K562 (cell line): ENCODE data around the gene PEDS1. TPM values are rescaled to one million over a fixed set of nuclear protein-coding genes. Genes with fewer than 3 reads are reported as not detected.
A peak's percentile ranks its signal among the peaks of the same experiment; 100 is the strongest.

Source experiments
- CBFA2T2 ChIP-seq: fragments of 450-650 bp; conservative IDR thresholded peaks from 2 replicates; pipeline ENCODE4 v1.6.1; 2017; ENCODE audit warnings: mild to moderate bottlenecking
- EGR1 ChIP-seq: fragments of 450-650 bp; conservative IDR thresholded peaks from 2 replicates; pipeline ENCODE4 v1.6.1; 2017; ENCODE audit warnings: mild to moderate bottlenecking
- GTF2A2 ChIP-seq: IDR thresholded peaks from 2 replicates; pipeline ENCODE4 v1.6.1; 2016; ENCODE audit warnings: mild to moderate bottlenecking, missing genetic modification characterization, missing compliant biosample characterization
- KLF1 ChIP-seq: fragments of 450-650 bp; IDR thresholded peaks from 2 replicates; pipeline ENCODE4 v1.6.1; 2016; ENCODE audit warnings: missing genetic modification characterization, missing compliant biosample characterization
- NFE2L1 ChIP-seq: fragments of 450-650 bp; IDR thresholded peaks from 2 replicates; pipeline ENCODE4 v1.6.1; 2016; ENCODE audit warnings: missing genetic modification characterization, low read depth, mild to moderate bottlenecking, missing compliant biosample characterization, moderate library complexity, borderline replicate concordance
- SMAD3 ChIP-seq: fragments of 450-650 bp; formaldehyde crosslinking; conservative IDR thresholded peaks from 2 replicates; pipeline ENCODE4 v1.4.0; 2020; ENCODE audit warnings: mild to moderate bottlenecking
- SNRNP70 ChIP-seq: fragments of 200-400 bp; formaldehyde crosslinking; optimal IDR thresholded peaks from 2 replicates; pipeline ENCODE3; 2017; ENCODE audit warnings: low read depth, low read length
- TAL1 ChIP-seq: fragments of 450-650 bp; IDR thresholded peaks from 2 replicates; pipeline ENCODE4 v1.6.1; 2016; ENCODE audit warnings: mild to moderate bottlenecking
- TEAD1 ChIP-seq, 2 experiments: fragments of 450-650 bp in 1 of 2; sonication (generic) in 1 of 2; formaldehyde crosslinking; IDR thresholded peaks; 2 replicates each; pipeline versions ENCODE4 v1.4.0 to v1.8.0; 2020 to 2022; ENCODE audit warnings: mild to moderate bottlenecking in 2 of 2, missing genetic modification reagents in 1 of 2
- TGIF2 ChIP-seq: sonication (generic); formaldehyde crosslinking; IDR thresholded peaks from 2 replicates; pipeline ENCODE4 v1.8.1; 2022; ENCODE audit warnings: mild to moderate bottlenecking, missing genetic modification reagents, moderate library complexity
- THRAP3 ChIP-seq: fragments of 450-650 bp; IDR thresholded peaks from 2 replicates; pipeline ENCODE4 v1.6.1; 2016; ENCODE audit warnings: mild to moderate bottlenecking, inconsistent platforms, borderline replicate concordance
- polyA plus RNA-seq, 8 experiments: library from polyadenylated mRNA; depleted of rRNA in 4 of 8; stranded (reverse) in 5 of 8; unstranded in 3 of 8; fragments of >200 nt; fragmentation: Nextera tagmentation in 2 of 8; fragmentation: Illumina TruSeq in 1 of 8; extraction: Ambion mirVana in 2 of 8; extraction: Trizol in 1 of 8; gene quantifications; 2 replicates each; pipeline versions ENCODE4 v1.2.1 to v1.2.3, GENCODE V29; 2011 to 2014; ENCODE audit warnings: inconsistent platforms in 1 of 8, missing spikeins in 1 of 8
- total RNA-seq, 7 experiments: library from RNA; depleted of rRNA in 6 of 7; stranded (reverse); fragments of >200 nt in 6 of 7; fragmentation: Illumina TruSeq in 2 of 7; extraction: Trizol in 2 of 7; gene quantifications; 2 replicates each; pipeline versions ENCODE4 v1.2.1 to v1.2.3, GENCODE V29; 2011 to 2021; ENCODE audit warnings: low replicate concordance in 1 of 7
- TF ChIP-seq, protein P1 (sequence below): sonication (generic); formaldehyde crosslinking; IDR thresholded peaks from 2 replicates; pipeline ENCODE4 v1.8.0; 2023; ENCODE audit warnings: mild to moderate bottlenecking, missing genetic modification reagents
- TF ChIP-seq, protein P2 (sequence below), 2 experiments: IDR thresholded peaks; 2 replicates each; pipeline ENCODE4 v1.6.1; 2011; ENCODE audit warnings: borderline replicate concordance in 1 of 2, control low read depth in 1 of 2, low read depth in 1 of 2, low read length in 1 of 2, mild to moderate bottlenecking in 1 of 2, mixed read lengths in 1 of 2, moderate library complexity in 1 of 2; ENCODE audit not compliant: insufficient read depth in 1 of 2, insufficient read length in 1 of 2, poor library complexity in 1 of 2, severe bottlenecking in 1 of 2; ENCODE audit errors: extremely low read depth in 1 of 2
- TF ChIP-seq, protein P3 (sequence below): sonication (generic); formaldehyde crosslinking; IDR thresholded peaks from 2 replicates; pipeline ENCODE4 v1.8.0; 2023; ENCODE audit warnings: mild to moderate bottlenecking, missing genetic modification reagents
- TF ChIP-seq, protein P4 (sequence below): fragments of 250-450 bp; sonication (Bioruptor Pico); IDR thresholded peaks from 2 replicates; pipeline ENCODE4 v1.8.0; 2021; ENCODE audit warnings: borderline replicate concordance, mild to moderate bottlenecking, moderate library complexity; ENCODE audit not compliant: poor library complexity, severe bottlenecking
- TF ChIP-seq, protein P5 (sequence below), 2 experiments: fragments of 450-650 bp; IDR thresholded peaks; 2 replicates each; pipeline ENCODE4 v1.6.1; 2016

PEDS1 gene
- total and polyA plus RNA-seq, 9 of the 15 experiments (the other 6 are each of a cell fraction or from before 2014, with no cell fraction given): 2.9 to 38.5 (median 24.2) TPM

DNA sequence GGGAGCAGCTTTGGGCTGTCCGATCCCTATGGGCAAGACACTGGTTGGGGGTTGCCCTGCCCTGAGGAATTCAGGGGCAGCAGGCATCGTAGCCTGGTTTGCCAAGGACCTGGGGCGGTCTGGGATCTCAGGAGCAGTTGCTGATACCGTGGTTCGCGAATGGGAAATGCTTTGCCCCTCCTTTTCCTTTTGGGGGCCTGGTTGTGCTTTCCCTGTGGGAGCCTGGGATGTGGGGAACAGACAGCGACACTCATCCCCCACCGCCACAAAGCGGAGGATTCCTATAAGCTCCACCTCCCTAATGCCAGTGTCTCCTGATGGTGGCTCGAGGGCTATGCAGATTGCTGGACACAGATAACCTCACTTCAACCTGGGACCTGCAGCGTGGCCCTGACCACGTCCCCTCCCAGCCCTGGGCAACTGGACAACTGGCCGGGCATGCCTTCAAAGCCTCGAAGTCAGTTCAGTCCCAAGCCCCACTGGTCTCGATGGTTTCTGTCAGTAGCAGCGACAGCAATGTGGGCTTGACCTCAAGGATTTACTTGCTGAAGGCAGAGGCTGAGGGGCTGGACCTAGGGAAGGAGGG, 40.4 kb upstream of the PEDS1 start (continued):
- TF ChIP-seq, protein P1, sequence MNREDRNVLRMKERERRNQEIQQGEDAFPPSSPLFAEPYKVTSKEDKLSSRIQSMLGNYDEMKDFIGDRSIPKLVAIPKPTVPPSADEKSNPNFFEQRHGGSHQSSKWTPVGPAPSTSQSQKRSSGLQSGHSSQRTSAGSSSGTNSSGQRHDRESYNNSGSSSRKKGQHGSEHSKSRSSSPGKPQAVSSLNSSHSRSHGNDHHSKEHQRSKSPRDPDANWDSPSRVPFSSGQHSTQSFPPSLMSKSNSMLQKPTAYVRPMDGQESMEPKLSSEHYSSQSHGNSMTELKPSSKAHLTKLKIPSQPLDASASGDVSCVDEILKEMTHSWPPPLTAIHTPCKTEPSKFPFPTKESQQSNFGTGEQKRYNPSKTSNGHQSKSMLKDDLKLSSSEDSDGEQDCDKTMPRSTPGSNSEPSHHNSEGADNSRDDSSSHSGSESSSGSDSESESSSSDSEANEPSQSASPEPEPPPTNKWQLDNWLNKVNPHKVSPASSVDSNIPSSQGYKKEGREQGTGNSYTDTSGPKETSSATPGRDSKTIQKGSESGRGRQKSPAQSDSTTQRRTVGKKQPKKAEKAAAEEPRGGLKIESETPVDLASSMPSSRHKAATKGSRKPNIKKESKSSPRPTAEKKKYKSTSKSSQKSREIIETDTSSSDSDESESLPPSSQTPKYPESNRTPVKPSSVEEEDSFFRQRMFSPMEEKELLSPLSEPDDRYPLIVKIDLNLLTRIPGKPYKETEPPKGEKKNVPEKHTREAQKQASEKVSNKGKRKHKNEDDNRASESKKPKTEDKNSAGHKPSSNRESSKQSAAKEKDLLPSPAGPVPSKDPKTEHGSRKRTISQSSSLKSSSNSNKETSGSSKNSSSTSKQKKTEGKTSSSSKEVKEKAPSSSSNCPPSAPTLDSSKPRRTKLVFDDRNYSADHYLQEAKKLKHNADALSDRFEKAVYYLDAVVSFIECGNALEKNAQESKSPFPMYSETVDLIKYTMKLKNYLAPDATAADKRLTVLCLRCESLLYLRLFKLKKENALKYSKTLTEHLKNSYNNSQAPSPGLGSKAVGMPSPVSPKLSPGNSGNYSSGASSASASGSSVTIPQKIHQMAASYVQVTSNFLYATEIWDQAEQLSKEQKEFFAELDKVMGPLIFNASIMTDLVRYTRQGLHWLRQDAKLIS (CRISPR knock-in tag): peak; percentile 73; the same call in 1 of the 2 replicates
- TF ChIP-seq CBFA2T2 (no peak), SMAD3 (no peak), SNRNP70 (no peak), EGR1 (no peak), NFE2L1 (tag) (no peak), KLF1 (tag) (peak; percentile 35; the same call in 1 of the 2 replicates), TEAD1 (CRISPR knock-in tag; IDR thresholded peaks at IDR 0.05) (no peak; a peak in 1 of 4 replicates), TAL1 (no peak), THRAP3 (no peak), TGIF2 (0 out of 2 replicates have a peak, but pooled peaks have one; percentile 28), GTF2A2 (tag) (no peak)
- TF ChIP-seq, protein P2, sequence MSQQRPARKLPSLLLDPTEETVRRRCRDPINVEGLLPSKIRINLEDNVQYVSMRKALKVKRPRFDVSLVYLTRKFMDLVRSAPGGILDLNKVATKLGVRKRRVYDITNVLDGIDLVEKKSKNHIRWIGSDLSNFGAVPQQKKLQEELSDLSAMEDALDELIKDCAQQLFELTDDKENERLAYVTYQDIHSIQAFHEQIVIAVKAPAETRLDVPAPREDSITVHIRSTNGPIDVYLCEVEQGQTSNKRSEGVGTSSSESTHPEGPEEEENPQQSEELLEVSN (IDR thresholded peaks at IDR 0.05; ENCODE audit: borderline replicate concordance in 1 of 2, extremely low read depth in 1 of 2, insufficient read depth in 1 of 2, insufficient read length in 1 of 2, low read depth in 1 of 2, low read length in 1 of 2, poor library complexity in 1 of 2, severe bottlenecking in 1 of 2): peak in 1 of 2 experiments; percentile 29
- TF ChIP-seq, protein P3, sequence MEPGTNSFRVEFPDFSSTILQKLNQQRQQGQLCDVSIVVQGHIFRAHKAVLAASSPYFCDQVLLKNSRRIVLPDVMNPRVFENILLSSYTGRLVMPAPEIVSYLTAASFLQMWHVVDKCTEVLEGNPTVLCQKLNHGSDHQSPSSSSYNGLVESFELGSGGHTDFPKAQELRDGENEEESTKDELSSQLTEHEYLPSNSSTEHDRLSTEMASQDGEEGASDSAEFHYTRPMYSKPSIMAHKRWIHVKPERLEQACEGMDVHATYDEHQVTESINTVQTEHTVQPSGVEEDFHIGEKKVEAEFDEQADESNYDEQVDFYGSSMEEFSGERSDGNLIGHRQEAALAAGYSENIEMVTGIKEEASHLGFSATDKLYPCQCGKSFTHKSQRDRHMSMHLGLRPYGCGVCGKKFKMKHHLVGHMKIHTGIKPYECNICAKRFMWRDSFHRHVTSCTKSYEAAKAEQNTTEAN (CRISPR knock-in tag): 0 out of 2 replicates have a peak, but pooled peaks have one; percentile 7
- TF ChIP-seq, protein P4, sequence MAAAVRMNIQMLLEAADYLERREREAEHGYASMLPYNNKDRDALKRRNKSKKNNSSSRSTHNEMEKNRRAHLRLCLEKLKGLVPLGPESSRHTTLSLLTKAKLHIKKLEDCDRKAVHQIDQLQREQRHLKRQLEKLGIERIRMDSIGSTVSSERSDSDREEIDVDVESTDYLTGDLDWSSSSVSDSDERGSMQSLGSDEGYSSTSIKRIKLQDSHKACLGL (CRISPR knock-in tag): no peak
- TF ChIP-seq, protein P5, sequence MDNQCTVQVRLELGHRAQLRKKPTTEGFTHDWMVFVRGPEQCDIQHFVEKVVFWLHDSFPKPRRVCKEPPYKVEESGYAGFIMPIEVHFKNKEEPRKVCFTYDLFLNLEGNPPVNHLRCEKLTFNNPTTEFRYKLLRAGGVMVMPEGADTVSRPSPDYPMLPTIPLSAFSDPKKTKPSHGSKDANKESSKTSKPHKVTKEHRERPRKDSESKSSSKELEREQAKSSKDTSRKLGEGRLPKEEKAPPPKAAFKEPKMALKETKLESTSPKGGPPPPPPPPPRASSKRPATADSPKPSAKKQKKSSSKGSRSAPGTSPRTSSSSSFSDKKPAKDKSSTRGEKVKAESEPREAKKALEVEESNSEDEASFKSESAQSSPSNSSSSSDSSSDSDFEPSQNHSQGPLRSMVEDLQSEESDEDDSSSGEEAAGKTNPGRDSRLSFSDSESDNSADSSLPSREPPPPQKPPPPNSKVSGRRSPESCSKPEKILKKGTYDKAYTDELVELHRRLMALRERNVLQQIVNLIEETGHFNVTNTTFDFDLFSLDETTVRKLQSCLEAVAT (IDR thresholded peaks at IDR 0.05): 0 out of 4 replicates have a peak, but pooled peaks of 1 of the 2 experiments have one; percentile 38
